H9 (cell line): ENCODE measurements around the gene TRAF2. TPM values are rescaled to one million over a fixed set of nuclear protein-coding genes. Genes with fewer than 3 reads are reported as not detected.

ENCODE experiments used
- DNase-seq: peaks from one replicate; pipeline ENCODE4 v3.0.0-alpha.2; 2017
- H2AFZ ChIP-seq: one replicate; pipeline ENCODE4 v1.6.1; 2013; ENCODE audit warnings: mild to moderate bottlenecking, low read length, control low read depth, moderate library complexity
- H2AK5ac ChIP-seq: 2 replicates; pipeline ENCODE4 v1.6.1; 2013; ENCODE audit warnings: low read length, control low read depth, mixed read lengths; ENCODE audit not compliant: insufficient read length
- H2BK120ac ChIP-seq: one replicate; pipeline ENCODE4 v1.6.1; 2013; ENCODE audit warnings: low read depth, mild to moderate bottlenecking, low read length, control low read depth, inconsistent platforms; ENCODE audit not compliant: poor library complexity, severe bottlenecking
- H2BK12ac ChIP-seq: 2 replicates; pipeline ENCODE4 v1.6.1; 2013; ENCODE audit warnings: low read length, control low read depth, mixed read lengths, low read depth; ENCODE audit not compliant: insufficient read length
- H2BK15ac ChIP-seq: 2 replicates; pipeline ENCODE4 v1.6.1; 2013; ENCODE audit warnings: low read depth, low read length, control low read depth
- H2BK20ac ChIP-seq: one replicate; pipeline ENCODE4 v1.6.1; 2013; ENCODE audit warnings: low read depth, mild to moderate bottlenecking, low read length, control low read depth, inconsistent platforms; ENCODE audit not compliant: poor library complexity, severe bottlenecking
- H2BK5ac ChIP-seq: 2 replicates; pipeline ENCODE4 v1.6.1; 2013; ENCODE audit warnings: low read length, control low read depth, mixed read lengths; ENCODE audit not compliant: insufficient read length
- H3K14ac ChIP-seq: 2 replicates; pipeline ENCODE4 v1.6.1; 2013; ENCODE audit warnings: low read length, control low read depth; ENCODE audit not compliant: insufficient read depth
- H3K18ac ChIP-seq: 2 replicates; pipeline ENCODE4 v1.6.1; 2013; ENCODE audit warnings: low read depth, mild to moderate bottlenecking, mixed read lengths, low read length, control low read depth; ENCODE audit not compliant: insufficient read length
- H3K23ac ChIP-seq: 2 replicates; pipeline ENCODE4 v1.6.1; 2013; ENCODE audit warnings: low read length, control low read depth, mixed read lengths, low read depth; ENCODE audit not compliant: insufficient read length
- H3K23me2 ChIP-seq: 2 replicates; pipeline ENCODE4 v1.6.1; 2013; ENCODE audit warnings: low read depth, mild to moderate bottlenecking, mixed read lengths, low read length, control low read depth; ENCODE audit not compliant: insufficient read length, poor library complexity, severe bottlenecking
- H3K27ac ChIP-seq: 2 replicates; pipeline ENCODE4 v1.5.1; 2013; ENCODE audit warnings: low read length, control low read depth, mixed read lengths, low read depth; ENCODE audit not compliant: insufficient read length
- H3K27me3 ChIP-seq: 2 replicates; pipeline ENCODE4 v1.6.1; 2013; ENCODE audit warnings: low read length, control low read depth, inconsistent platforms; ENCODE audit not compliant: insufficient read depth
- H3K4ac ChIP-seq: 2 replicates; pipeline ENCODE4 v1.6.1; 2013; ENCODE audit warnings: low read depth, mild to moderate bottlenecking, control low read depth, inconsistent platforms, low read length, moderate library complexity
- H3K4me1 ChIP-seq: 2 replicates; pipeline ENCODE4 v1.6.1; 2013; ENCODE audit warnings: low read length, control low read depth, inconsistent platforms; ENCODE audit not compliant: insufficient read depth
- H3K4me2 ChIP-seq: 2 replicates; pipeline ENCODE4 v1.6.1; 2013; ENCODE audit warnings: low read length, control low read depth, mixed read lengths; ENCODE audit not compliant: insufficient read length, insufficient read depth
- H3K56ac ChIP-seq: 2 replicates; pipeline ENCODE4 v1.6.1; 2013; ENCODE audit warnings: low read depth, mild to moderate bottlenecking, mixed read lengths, low read length, control low read depth; ENCODE audit not compliant: insufficient read length
- H3K79me1 ChIP-seq: 2 replicates; pipeline ENCODE4 v1.6.1; 2013; ENCODE audit warnings: low read depth, mild to moderate bottlenecking, moderate library complexity, low read length, control low read depth, inconsistent platforms; ENCODE audit not compliant: insufficient read depth, poor library complexity, severe bottlenecking
- H3K79me2 ChIP-seq: 2 replicates; pipeline ENCODE4 v1.6.1; 2013; ENCODE audit warnings: low read length, control low read depth, inconsistent platforms; ENCODE audit not compliant: insufficient read depth
- H3K9ac ChIP-seq: 2 replicates; pipeline ENCODE4 v1.6.1; 2013; ENCODE audit warnings: low read length, control low read depth, mixed read lengths; ENCODE audit not compliant: insufficient read length; ENCODE audit errors: extremely low read depth
- H3K9me3 ChIP-seq: one replicate; pipeline ENCODE4 v1.6.1; 2013; ENCODE audit warnings: low read depth, low read length, inconsistent platforms; ENCODE audit not compliant: control insufficient read depth
- H3T11ph ChIP-seq: one replicate; pipeline ENCODE4 v1.6.1; 2013; ENCODE audit warnings: mild to moderate bottlenecking, low read length, control low read depth, inconsistent platforms
- H4K20me1 ChIP-seq: one replicate; pipeline ENCODE4 v1.6.1; 2013; ENCODE audit not compliant: control insufficient read depth, insufficient read length, insufficient read depth
- H4K5ac ChIP-seq: 2 replicates; pipeline ENCODE4 v1.6.1; 2013; ENCODE audit warnings: low read depth, mild to moderate bottlenecking, mixed read lengths, low read length, control low read depth; ENCODE audit not compliant: insufficient read length
- H4K8ac ChIP-seq: replicated peaks from 2 replicates; pipeline ENCODE4 v1.6.1; 2013; ENCODE audit warnings: low read length, control low read depth, mixed read lengths, low read depth; ENCODE audit not compliant: insufficient read length
- H4K91ac ChIP-seq: 2 replicates; pipeline ENCODE4 v1.6.1; 2013; ENCODE audit warnings: low read depth, mild to moderate bottlenecking, moderate library complexity, mixed read lengths, low read length, control low read depth; ENCODE audit not compliant: insufficient read length
- H3K27ac Mint-ChIP-seq, 3 experiments: 2 replicates in 2 of 3; 3 replicates in 1 of 3; pipeline ENCODE4 v1.8.0; 2020 to 2021; ENCODE audit warnings: mixed read lengths in 3 of 3, mild to moderate bottlenecking in 1 of 3, moderate library complexity in 1 of 3
- H3K27me3 Mint-ChIP-seq: 2 replicates; pipeline ENCODE4 v1.8.0; 2021; ENCODE audit warnings: low read depth, mild to moderate bottlenecking, moderate library complexity, mixed read lengths
- H3K36me3 Mint-ChIP-seq, 3 experiments: 2 replicates in 2 of 3; 3 replicates in 1 of 3; pipeline ENCODE4 v1.8.0; 2020 to 2021; ENCODE audit warnings: low read depth in 3 of 3, mixed read lengths in 3 of 3; ENCODE audit not compliant: insufficient read depth in 1 of 3
- H3K4me1 Mint-ChIP-seq, 2 experiments: 2 replicates each; pipeline ENCODE4 v1.8.0; 2020; ENCODE audit warnings: mixed read lengths in 2 of 2
- H3K4me3 Mint-ChIP-seq, 2 experiments: 2 replicates in 1 of 2; 3 replicates in 1 of 2; pipeline ENCODE4 v1.8.0; 2020 to 2021; ENCODE audit warnings: mild to moderate bottlenecking in 2 of 2, mixed read lengths in 2 of 2, moderate library complexity in 1 of 2
- H3K9me3 Mint-ChIP-seq, 2 experiments: 2 replicates in 1 of 2; 3 replicates in 1 of 2; pipeline ENCODE4 v1.8.0; 2020; ENCODE audit warnings: mild to moderate bottlenecking in 2 of 2, mixed read lengths in 2 of 2, moderate library complexity in 1 of 2
- CTCF ChIP-seq: fragments of 200-600 bp; sonication (generic); conservative IDR thresholded peaks from 3 replicates; pipeline ENCODE4 v1.8.0; 2021; ENCODE audit warnings: antibody characterized with exemption, mild to moderate bottlenecking
- WGBS: extraction: QIAGEN DNeasy Blood & Tissue Kit; methylation state at CpG from one replicate; pipeline ENCODE4 v1.1.7; 2013; ENCODE audit warnings: missing lambda C conversion rate, low lambda C conversion rate, mixed read lengths; ENCODE audit not compliant: insufficient read length; ENCODE audit errors: extremely low coverage; 5-methylcytosine and 5-hydroxymethylcytosine counted together
- total RNA-seq: library from RNA; stranded (reverse); gene quantifications from 2 replicates; pipeline ENCODE4 v1.2.1, GENCODE V29; 2021

TRAF2 gene
- total RNA-seq, 1 experiment from 2014 or later = 48.8 TPM

GRCh38 chr9:136922540-136922939 is 36.2 kb downstream of the TRAF2 start:
- H3K27me3 ChIP-seq = no peaks in the 10 kb centered on the region
- TF ChIP-seq CTCF = no peak
- no CpG with 5 or more reads among the region's 19 CpGs for WGBS
- H3K79me1 ChIP-seq = no peaks in the 10 kb centered on the region
- no peak overlapping the region for H2BK20ac ChIP-seq
- H3K23me2 ChIP-seq = no peaks in the 10 kb centered on the region
- DNase-seq = no peak
- H3K23ac ChIP-seq = no peak overlapping the region
- H2BK5ac ChIP-seq = no peak overlapping the region
- H3K4me1 Mint-ChIP-seq = no peaks in the 10 kb centered on the region
- no peaks in the 10 kb centered on the region for H4K20me1 ChIP-seq
- H3K27ac ChIP-seq = no peak overlapping the region
- no peaks in the 10 kb centered on the region for H3K9me3 ChIP-seq
- H3T11ph ChIP-seq = no peak overlapping the region
- no peaks in the 10 kb centered on the region for H3K4me1 ChIP-seq
- no peak overlapping the region for H4K8ac ChIP-seq
- no peak overlapping the region for H3K4me3 Mint-ChIP-seq
- no peak overlapping the region for H2BK12ac ChIP-seq
- H3K27me3 Mint-ChIP-seq = no peaks in the 10 kb centered on the region
- H3K9ac ChIP-seq = no peak overlapping the region
- H3K79me2 ChIP-seq = no peaks in the 10 kb centered on the region
- no peak overlapping the region for H2BK120ac ChIP-seq
- no peak overlapping the region for H4K5ac ChIP-seq
- no peak overlapping the region for H2AFZ ChIP-seq
- no peak overlapping the region; a peak in 1 of 7 replicates for H3K27ac Mint-ChIP-seq
- no peak overlapping the region for H3K4ac ChIP-seq
- H3K56ac ChIP-seq = no peak overlapping the region
- no peak overlapping the region for H2AK5ac ChIP-seq
- no peaks in the 10 kb centered on the region for H3K9me3 Mint-ChIP-seq
- no peak overlapping the region for H2BK15ac ChIP-seq
- H3K4me2 ChIP-seq = no peak overlapping the region
- H4K91ac ChIP-seq = no peak overlapping the region
- H3K36me3 Mint-ChIP-seq = peaks cover 25 to 68% (median 61%) of the 10 kb centered on the region in 3 experiments; a peak in 6 of 7 replicates
- H3K18ac ChIP-seq = no peak overlapping the region
- no peak overlapping the region for H3K14ac ChIP-seq
